ENCODE measurements around the gene CARMIL3. TPM values are rescaled to one million over a fixed set of nuclear protein-coding genes. Genes with fewer than 3 reads are reported as not detected.
A peak's percentile ranks its signal among the peaks of the same experiment; 100 is the strongest.

CARMIL3 gene
- total and polyA plus RNA-seq, 5 donors from 2014 or later: 0.52 TPM; not detected in 4

- H3K27me3 Mint-ChIP-seq: peaks cover 15% of the 10 kb centered on the region
- H3K4me1 ChIP-seq (ENCODE audit: control insufficient read depth, insufficient read depth, low read length, poor library complexity, severe bottlenecking): no peaks in the 10 kb centered on the region
- no peaks in the 10 kb centered on the region for H3K27me3 ChIP-seq (ENCODE audit: control insufficient read depth, insufficient read depth, low read length)
- no peaks in the 10 kb centered on the region for H3K36me3 Mint-ChIP-seq
- H3K4me3 ChIP-seq (ENCODE audit: low read depth, low read length): no peak overlapping the region
- peaks cover 0 to 4% (median 1%) of the 10 kb centered on the region in 4 donors for H3K4me1 Mint-ChIP-seq
- ATAC-seq (ENCODE audit: low read depth in 2 of 2): no peak
- H3K9me3 Mint-ChIP-seq: peaks cover 0 to 2% (median 0%) of the 10 kb centered on the region in 7 donors
- H3K9me3 ChIP-seq (ENCODE audit: control insufficient read depth in 2 of 2, low read length in 2 of 2): no peaks in the 10 kb centered on the region
- no peak overlapping the region for H3K27ac ChIP-seq (ENCODE audit: insufficient read depth, low read length, poor library complexity, severe bottlenecking)
- H3K27ac Mint-ChIP-seq: no peak overlapping the region
- H3K36me3 ChIP-seq (ENCODE audit: control insufficient read depth, insufficient read depth, low read length): no peaks in the 10 kb centered on the region
- no peak for DNase-seq
- no peak overlapping the region for H3K4me3 Mint-ChIP-seq
Measured at GRCh38 chr14:24071836-24072430, 20.1 kb downstream of the CARMIL3 start.

- H3K4me3 Mint-ChIP-seq: no peak overlapping the region
- no peaks in the 10 kb centered on the region for H3K4me1 ChIP-seq (ENCODE audit: control insufficient read depth, insufficient read depth, low read length, poor library complexity, severe bottlenecking)
- DNase-seq (no peak), ATAC-seq (ENCODE audit: low read depth in 2 of 2) (no peak)
- peak overlapping the region in 1 of 3 donors; percentile 20 for H3K27ac Mint-ChIP-seq
- H3K27ac ChIP-seq (ENCODE audit: insufficient read depth, low read length, poor library complexity, severe bottlenecking): no peak overlapping the region
- peaks cover 15% of the 10 kb centered on the region for H3K27me3 Mint-ChIP-seq
- no peak overlapping the region for H3K4me3 ChIP-seq (ENCODE audit: low read depth, low read length)
- H3K4me1 Mint-ChIP-seq: peaks cover 0 to 4% (median 1%) of the 10 kb centered on the region in 4 donors
- H3K9me3 Mint-ChIP-seq: peaks cover 0 to 2% (median 0%) of the 10 kb centered on the region in 7 donors
- H3K9me3 ChIP-seq (ENCODE audit: control insufficient read depth in 2 of 2, low read length in 2 of 2): no peaks in the 10 kb centered on the region
- H3K27me3 ChIP-seq (ENCODE audit: control insufficient read depth, insufficient read depth, low read length): no peaks in the 10 kb centered on the region
- H3K36me3 Mint-ChIP-seq: no peaks in the 10 kb centered on the region
- H3K36me3 ChIP-seq (ENCODE audit: control insufficient read depth, insufficient read depth, low read length): no peaks in the 10 kb centered on the region
Measured at GRCh38 chr14:24072436-24072835, 20.6 kb downstream of the CARMIL3 start.

- Mint-ChIP-seq H3K27ac (peak overlapping the region in 2 of 3 donors; percentile 20 to 58), H3K36me3 (no peaks in the 10 kb centered on the region), H3K9me3 (peaks cover 0 to 2% (median 0%) of the 10 kb centered on the region in 7 donors), H3K4me3 (no peak overlapping the region), H3K4me1 (peaks cover 0 to 4% (median 1%) of the 10 kb centered on the region in 4 donors), H3K27me3 (peaks cover 15% of the 10 kb centered on the region)
- H3K4me3 ChIP-seq (ENCODE audit: low read depth, low read length): no peak overlapping the region
- H3K27me3 ChIP-seq (ENCODE audit: control insufficient read depth, insufficient read depth, low read length): no peaks in the 10 kb centered on the region
- H3K27ac ChIP-seq (ENCODE audit: insufficient read depth, low read length, poor library complexity, severe bottlenecking): no peak overlapping the region
- H3K4me1 ChIP-seq (ENCODE audit: control insufficient read depth, insufficient read depth, low read length, poor library complexity, severe bottlenecking): no peaks in the 10 kb centered on the region
- ATAC-seq (ENCODE audit: low read depth in 2 of 2) (no peak), DNase-seq (no peak)
- no peaks in the 10 kb centered on the region for H3K36me3 ChIP-seq (ENCODE audit: control insufficient read depth, insufficient read depth, low read length)
- no peaks in the 10 kb centered on the region for H3K9me3 ChIP-seq (ENCODE audit: control insufficient read depth in 2 of 2, low read length in 2 of 2)
Measured at GRCh38 chr14:24072881-24073877, 21.4 kb downstream of the CARMIL3 start.

GRCh38 chr14:24074625-24075484, 23.0 kb downstream of the CARMIL3 start:
- Mint-ChIP-seq H3K27me3 (peaks cover 10% of the 10 kb centered on the region), H3K9me3 (peaks cover 0 to 2% (median 0%) of the 10 kb centered on the region in 7 donors), H3K4me1 (peaks cover 0 to 5% (median 3%) of the 10 kb centered on the region in 4 donors), H3K36me3 (no peaks in the 10 kb centered on the region), H3K27ac (no peak overlapping the region), H3K4me3 (no peak overlapping the region)
- no peak overlapping the region for H3K4me3 ChIP-seq (ENCODE audit: low read depth, low read length)
- DNase-seq (no peak), ATAC-seq (ENCODE audit: low read depth in 2 of 2) (no peak)
- no peaks in the 10 kb centered on the region for H3K4me1 ChIP-seq (ENCODE audit: control insufficient read depth, insufficient read depth, low read length, poor library complexity, severe bottlenecking)
- no peak overlapping the region for H3K27ac ChIP-seq (ENCODE audit: insufficient read depth, low read length, poor library complexity, severe bottlenecking)
- no peaks in the 10 kb centered on the region for H3K36me3 ChIP-seq (ENCODE audit: control insufficient read depth, insufficient read depth, low read length)
- H3K9me3 ChIP-seq (ENCODE audit: control insufficient read depth in 2 of 2, low read length in 2 of 2): no peaks in the 10 kb centered on the region
- H3K27me3 ChIP-seq (ENCODE audit: control insufficient read depth, insufficient read depth, low read length): no peaks in the 10 kb centered on the region

- Histone ChIP-seq H3K27ac (ENCODE audit: insufficient read depth, low read length, poor library complexity, severe bottlenecking) (no peak overlapping the region), H3K4me3 (ENCODE audit: low read depth, low read length) (no peak overlapping the region), H3K4me1 (ENCODE audit: control insufficient read depth, insufficient read depth, low read length, poor library complexity, severe bottlenecking) (peaks cover 6% of the 10 kb centered on the region), H3K36me3 (ENCODE audit: control insufficient read depth, insufficient read depth, low read length) (no peaks in the 10 kb centered on the region), H3K27me3 (ENCODE audit: control insufficient read depth, insufficient read depth, low read length) (no peaks in the 10 kb centered on the region), H3K9me3 (ENCODE audit: control insufficient read depth in 2 of 2, low read length in 2 of 2) (no peaks in the 10 kb centered on the region)
- no peak for ATAC-seq (ENCODE audit: low read depth in 2 of 2)
- peaks cover 10% of the 10 kb centered on the region for H3K27me3 Mint-ChIP-seq
- H3K9me3 Mint-ChIP-seq: peaks cover 0 to 2% (median 0%) of the 10 kb centered on the region in 7 donors
- peaks cover 2 to 13% (median 9%) of the 10 kb centered on the region in 4 donors for H3K4me1 Mint-ChIP-seq
- DNase-seq: peak in 1 of 3 donors; percentile 35
- H3K4me3 Mint-ChIP-seq: no peak overlapping the region
- no peaks in the 10 kb centered on the region for H3K36me3 Mint-ChIP-seq
- peak overlapping the region in 1 of 3 donors; percentile 7 for H3K27ac Mint-ChIP-seq
Measured at GRCh38 chr14:24075485-24076301, 23.9 kb downstream of the CARMIL3 start.

DNA sequence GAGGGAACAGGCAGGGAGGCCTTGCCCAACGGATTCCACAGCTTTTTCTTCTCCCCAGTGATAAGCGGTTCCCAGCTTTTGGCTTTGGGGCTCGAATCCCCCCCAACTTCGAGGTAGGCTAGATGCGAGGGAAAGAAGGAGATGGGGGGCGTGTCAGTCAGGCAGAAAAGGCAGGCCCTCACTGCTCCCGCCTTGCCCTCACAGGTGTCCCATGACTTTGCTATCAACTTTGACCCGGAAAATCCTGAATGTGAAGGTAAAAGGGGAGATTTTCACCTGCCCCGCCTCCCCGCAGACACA, 24.4 kb downstream of the CARMIL3 start:
- Mint-ChIP-seq H3K9me3 (peaks cover 0 to 2% (median 0%) of the 10 kb centered on the region in 7 donors), H3K4me1 (peaks cover 0 to 17% (median 12%) of the 10 kb centered on the region in 4 donors), H3K27me3 (peaks cover 5% of the 10 kb centered on the region), H3K36me3 (no peaks in the 10 kb centered on the region), H3K4me3 (no peak overlapping the region), H3K27ac (no peak overlapping the region)
- Histone ChIP-seq H3K4me1 (ENCODE audit: control insufficient read depth, insufficient read depth, low read length, poor library complexity, severe bottlenecking) (peaks cover 9% of the 10 kb centered on the region), H3K27ac (ENCODE audit: insufficient read depth, low read length, poor library complexity, severe bottlenecking) (no peak overlapping the region), H3K9me3 (ENCODE audit: control insufficient read depth in 2 of 2, low read length in 2 of 2) (no peaks in the 10 kb centered on the region), H3K27me3 (ENCODE audit: control insufficient read depth, insufficient read depth, low read length) (no peaks in the 10 kb centered on the region), H3K36me3 (ENCODE audit: control insufficient read depth, insufficient read depth, low read length) (no peaks in the 10 kb centered on the region), H3K4me3 (ENCODE audit: low read depth, low read length) (no peak overlapping the region)
- ATAC-seq (ENCODE audit: low read depth in 2 of 2): no peak
- DNase-seq: no peak

DNA sequence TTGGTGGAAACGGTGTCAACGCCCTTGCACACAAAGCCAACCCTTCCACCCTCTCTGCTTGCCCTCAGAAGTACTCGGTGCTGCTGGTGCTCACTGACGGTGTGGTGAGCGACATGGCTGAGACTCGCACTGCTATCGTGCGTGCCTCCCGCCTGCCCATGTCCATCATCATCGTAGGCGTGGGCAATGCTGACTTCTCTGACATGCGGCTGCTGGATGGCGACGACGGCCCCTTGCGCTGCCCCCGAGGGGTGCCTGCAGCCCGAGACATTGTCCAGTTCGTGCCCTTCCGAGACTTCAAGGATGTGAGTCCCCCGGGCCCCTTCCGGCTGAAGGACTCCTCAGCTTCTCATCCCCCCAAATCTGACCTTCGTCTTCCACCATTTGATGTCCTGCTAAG, 25.3 kb downstream of the CARMIL3 start:
- no peak overlapping the region for H3K4me3 Mint-ChIP-seq
- H3K9me3 Mint-ChIP-seq: peaks cover 0 to 2% (median 0%) of the 10 kb centered on the region in 7 donors
- no peaks in the 10 kb centered on the region for H3K36me3 Mint-ChIP-seq
- ATAC-seq (ENCODE audit: low read depth in 2 of 2): no peak
- no peaks in the 10 kb centered on the region for H3K36me3 ChIP-seq (ENCODE audit: control insufficient read depth, insufficient read depth, low read length)
- H3K4me3 ChIP-seq (ENCODE audit: low read depth, low read length): no peak overlapping the region
- H3K27me3 Mint-ChIP-seq: peaks cover 5% of the 10 kb centered on the region
- no peaks in the 10 kb centered on the region for H3K27me3 ChIP-seq (ENCODE audit: control insufficient read depth, insufficient read depth, low read length)
- DNase-seq: no peak
- H3K9me3 ChIP-seq (ENCODE audit: control insufficient read depth in 2 of 2, low read length in 2 of 2): no peaks in the 10 kb centered on the region
- peaks cover 15% of the 10 kb centered on the region for H3K4me1 ChIP-seq (ENCODE audit: control insufficient read depth, insufficient read depth, low read length, poor library complexity, severe bottlenecking)
- no peak overlapping the region for H3K27ac ChIP-seq (ENCODE audit: insufficient read depth, low read length, poor library complexity, severe bottlenecking)
- peaks cover 3 to 21% (median 14%) of the 10 kb centered on the region in 4 donors for H3K4me1 Mint-ChIP-seq
- no peak overlapping the region for H3K27ac Mint-ChIP-seq

Measured in CD4-positive, CD25-positive, alpha-beta regulatory T cell (primary cell).